AML-193 (cell line): ENCODE measurements around the gene ZNF70.

Experiments used
- DNase-seq, 2 experiments: peaks; one replicate each; lab custom pipeline; 2025; lab: John Stamatoyannopoulos, UW

ZNF70 gene

GRCh38 chr22:23750714-23751440 lies at the start of gene ZNF70:
ZNF70 (minus strand) TSS chr22:23751112; CDS start chr22:23745140, 5,972 bp downstream.
- peak; percentile 57 to 61 for DNase-seq

GRCh38 chr22:23796461-23796860 lies 45.5 kb upstream of the ZNF70 start:
- no peak for DNase-seq

GRCh38 chr22:23793326-23793725 lies 42.4 kb upstream of the ZNF70 start:
- no peak for DNase-seq

GRCh38 chr22:23791738-23792645 lies 41.1 kb upstream of the ZNF70 start:
- no peak for DNase-seq

- no peak for DNase-seq
These were observed 40.2 kb upstream of the ZNF70 start for GRCh38 chr22:23790819-23791737.

GRCh38 chr22:23789638-23790037 lies 38.7 kb upstream of the ZNF70 start:
- DNase-seq: no peak

- no peak for DNase-seq
These were observed 38.2 kb upstream of the ZNF70 start for GRCh38 chr22:23789121-23789520.

- DNase-seq: no peak
These were observed 37.0 kb upstream of the ZNF70 start for GRCh38 chr22:23787910-23788309.

GRCh38 chr22:23787600-23787896 lies 36.6 kb upstream of the ZNF70 start:
- no peak for DNase-seq

GRCh38 chr22:23786752-23787599 lies 36.1 kb upstream of the ZNF70 start, which contains the start of gene SMARCB1:
SMARCB1 (plus strand) TSS chr22:23786966; CDS start chr22:23787170, 204 bp downstream.
- peak; percentile 77 to 78 for DNase-seq

- no peak for DNase-seq
These were observed 35.4 kb upstream of the ZNF70 start for GRCh38 chr22:23786261-23786710.

GRCh38 chr22:23784215-23784732 lies 33.4 kb upstream of the ZNF70 start:
- no peak for DNase-seq

- DNase-seq: no peak
These were observed 32.6 kb upstream of the ZNF70 start for GRCh38 chr22:23783265-23784150.

- DNase-seq: no peak
These were observed 31.8 kb upstream of the ZNF70 start for GRCh38 chr22:23782703-23783102.

- DNase-seq: no peak
These were observed 31.3 kb upstream of the ZNF70 start for GRCh38 chr22:23782252-23782651.

GRCh38 chr22:23781511-23782183 lies 30.7 kb upstream of the ZNF70 start:
- DNase-seq: no peak

- DNase-seq: no peak
These were observed 30.2 kb upstream of the ZNF70 start for GRCh38 chr22:23781065-23781464.

- DNase-seq: no peak
These were observed 29.3 kb upstream of the ZNF70 start for GRCh38 chr22:23780146-23780748.

- no peak for DNase-seq
These were observed 28.8 kb upstream of the ZNF70 start for GRCh38 chr22:23779731-23780130.
